SKM-1 (cell line): ENCODE data around the gene KIR3DL3.
"Not testable (repeated sequence)": the region's sequence is repeated elsewhere in the genome, so short reads cannot be mapped to it uniquely, and the experiment has no call there.

Experiments used
- DNase-seq: peaks from one replicate; lab custom pipeline; 2025; ENCODE audit not compliant: unreplicated experiment; lab: John Stamatoyannopoulos, UW

The KIR3DL3 gene

DNA sequence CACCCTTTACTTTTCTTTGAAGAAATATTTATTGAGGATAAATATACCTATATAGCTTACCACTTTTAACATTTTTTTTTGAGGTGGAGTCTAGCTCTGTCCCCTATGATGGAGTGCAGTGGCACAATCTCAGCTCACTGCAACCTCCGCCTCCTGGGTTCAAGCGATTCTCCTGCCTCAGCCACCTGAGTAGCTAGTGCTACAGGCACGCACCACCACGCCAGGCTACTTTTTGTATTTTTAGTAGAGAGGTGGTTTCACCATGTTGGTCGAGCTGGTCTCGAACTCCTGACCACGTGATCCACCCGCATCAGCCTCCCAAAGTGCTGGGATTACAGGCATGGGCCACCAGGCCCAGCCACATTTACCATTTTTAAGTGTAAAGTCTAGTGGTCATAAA, 51.6 kb downstream of the KIR3DL3 start:
- not testable (repeated sequence) for DNase-seq

DNA sequence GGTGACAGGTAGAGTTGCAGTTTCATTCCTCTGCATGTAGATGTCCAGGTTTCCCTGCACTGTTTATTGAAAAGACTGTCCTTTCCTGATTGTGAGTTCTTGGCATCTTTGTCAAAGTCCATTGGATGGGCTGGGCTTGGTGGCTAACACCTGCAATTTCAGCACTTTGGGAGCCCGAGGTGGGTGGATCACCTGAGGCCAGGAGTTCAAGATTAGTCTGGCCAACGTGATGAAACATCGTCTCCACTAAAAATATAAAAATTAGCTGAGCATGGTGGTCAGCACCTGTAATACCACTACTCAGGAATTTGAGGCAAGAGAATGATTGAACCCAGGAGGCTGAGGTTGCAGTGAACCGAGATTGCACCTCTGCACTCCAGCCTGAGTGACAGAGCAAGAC, 53.6 kb downstream of the KIR3DL3 start:
- DNase-seq = not testable (repeated sequence)

- DNase-seq = not testable (repeated sequence)
Measured at GRCh38 chr19:54778896-54779295, 54.7 kb downstream of the KIR3DL3 start.

GRCh38 chr19:54782916-54783315, 58.7 kb downstream of the KIR3DL3 start:
- DNase-seq = not testable (repeated sequence)
